PC-3 (cell line): ENCODE data around the gene BSG.
"Not testable (repeated sequence)": the region's sequence is repeated elsewhere in the genome, so short reads cannot be mapped to it uniquely, and the experiment has no call there.

Source experiments
- EZH2phosphoT487 ChIP-seq: fragments of 300-600 bp; sonication (generic); IDR thresholded peaks from 2 replicates; pipeline ENCODE4 v1.6.1; 2018; ENCODE audit warnings: mild to moderate bottlenecking, antibody characterized with exemption, low read length, borderline replicate concordance
- TF ChIP-seq, protein P1 (sequence below): fragments of 300-600 bp; sonication (generic); conservative IDR thresholded peaks from 2 replicates; pipeline ENCODE4 v1.5.1; 2017; ENCODE audit warnings: antibody characterized with exemption, low read depth, mild to moderate bottlenecking, low read length

DNA sequence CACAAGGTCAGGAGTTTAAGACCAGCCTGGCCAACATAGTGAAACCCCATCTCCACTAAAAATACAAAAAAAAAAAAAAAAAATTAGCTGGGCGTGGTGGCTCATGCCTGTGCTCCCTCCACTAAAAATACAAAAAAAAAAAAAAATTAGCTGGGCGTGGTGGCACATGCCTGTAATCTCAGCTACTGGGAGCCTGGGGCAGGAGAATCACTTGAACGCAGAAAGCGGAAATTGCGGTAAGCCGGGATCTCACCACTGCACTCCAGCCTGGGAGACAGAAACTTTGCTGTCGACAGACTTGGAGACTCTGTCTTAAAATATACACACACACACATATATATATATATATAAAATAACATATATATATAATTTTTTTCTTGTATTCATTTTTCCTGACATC lies 54.2 kb downstream of the BSG start:
- TF ChIP-seq, protein P1, sequence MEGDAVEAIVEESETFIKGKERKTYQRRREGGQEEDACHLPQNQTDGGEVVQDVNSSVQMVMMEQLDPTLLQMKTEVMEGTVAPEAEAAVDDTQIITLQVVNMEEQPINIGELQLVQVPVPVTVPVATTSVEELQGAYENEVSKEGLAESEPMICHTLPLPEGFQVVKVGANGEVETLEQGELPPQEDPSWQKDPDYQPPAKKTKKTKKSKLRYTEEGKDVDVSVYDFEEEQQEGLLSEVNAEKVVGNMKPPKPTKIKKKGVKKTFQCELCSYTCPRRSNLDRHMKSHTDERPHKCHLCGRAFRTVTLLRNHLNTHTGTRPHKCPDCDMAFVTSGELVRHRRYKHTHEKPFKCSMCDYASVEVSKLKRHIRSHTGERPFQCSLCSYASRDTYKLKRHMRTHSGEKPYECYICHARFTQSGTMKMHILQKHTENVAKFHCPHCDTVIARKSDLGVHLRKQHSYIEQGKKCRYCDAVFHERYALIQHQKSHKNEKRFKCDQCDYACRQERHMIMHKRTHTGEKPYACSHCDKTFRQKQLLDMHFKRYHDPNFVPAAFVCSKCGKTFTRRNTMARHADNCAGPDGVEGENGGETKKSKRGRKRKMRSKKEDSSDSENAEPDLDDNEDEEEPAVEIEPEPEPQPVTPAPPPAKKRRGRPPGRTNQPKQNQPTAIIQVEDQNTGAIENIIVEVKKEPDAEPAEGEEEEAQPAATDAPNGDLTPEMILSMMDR = not testable (repeated sequence)
- not testable (repeated sequence) for TF ChIP-seq EZH2phosphoT487
